Measurements from ENCODE around the gene PRRT1. TPM values are rescaled to one million over a fixed set of nuclear protein-coding genes. Genes with fewer than 3 reads are reported as not detected.

Gene PRRT1
- total and polyA plus RNA-seq, 2 experiments from 2014 or later: 1.2 to 2.1 TPM

DNA sequence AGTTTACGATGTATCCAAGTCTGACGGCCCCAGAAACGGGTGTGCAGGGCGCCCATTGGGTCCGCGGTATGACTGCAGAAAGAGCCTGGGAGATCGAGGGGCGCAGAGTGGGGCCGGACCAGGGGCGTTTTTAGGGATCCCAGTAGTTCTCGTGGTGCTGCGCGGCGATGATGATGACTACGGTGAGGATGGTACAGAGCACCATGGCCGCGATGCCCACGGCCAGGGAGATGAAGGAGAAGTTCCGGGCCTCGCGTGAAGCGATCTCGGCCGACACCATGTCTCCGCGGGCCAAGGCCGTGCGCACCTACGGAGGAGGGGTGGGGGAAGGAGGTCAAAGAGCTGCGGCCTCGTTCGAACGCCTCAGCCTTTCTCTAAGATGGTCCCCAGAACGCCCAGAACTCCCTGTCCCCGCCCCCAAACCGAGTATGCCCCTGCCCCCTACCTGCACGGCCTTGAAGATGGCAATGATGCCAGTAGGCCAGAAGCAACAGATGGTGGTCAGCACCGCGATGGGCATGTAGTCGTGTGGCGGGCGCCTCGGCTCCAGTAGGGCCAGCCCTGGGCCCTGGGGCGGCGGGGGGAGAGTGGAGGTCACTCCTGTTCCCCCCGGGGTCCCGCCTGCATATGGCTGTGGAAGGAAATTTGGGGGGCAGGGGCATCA, 2.5 kb downstream of the PRRT1 start:
- Histone ChIP-seq H3K9ac (no peak overlapping the region), H4K20me1 (ENCODE audit: insufficient read depth) (no peaks in the 10 kb centered on the region), H3K79me2 (ENCODE audit: insufficient read depth) (peaks cover 4% of the 10 kb centered on the region; the same call in 1 of the 2 replicates), H3K27ac (no peak overlapping the region), H2AFZ (no peak overlapping the region), H3K4me1 (ENCODE audit: insufficient read depth) (peaks cover 14% of the 10 kb centered on the region), H3K4me3 (no peak overlapping the region), H3K36me3 (ENCODE audit: low read depth) (peaks cover 4% of the 10 kb centered on the region; the same call in 1 of the 2 replicates), H3K9me3 (ENCODE audit: low read depth) (no peaks in the 10 kb centered on the region), H3K4me2 (ENCODE audit: unreplicated experiment) (no peak overlapping the region), H3K27me3 (replicated peaks; ENCODE audit: insufficient read depth) (no peaks in the 10 kb centered on the region), H3K9me2 (ENCODE audit: insufficient read depth) (no peaks in the 10 kb centered on the region), H3F3A (ENCODE audit: insufficient read depth) (peaks cover 9% of the 10 kb centered on the region; the same call in 1 of the 2 replicates)
- 93 to 95% methylated on average over 23 to 47 of the region's 47 CpGs for WGBS, 2 experiments (ENCODE audit: low coverage in 1 of 2, low lambda C conversion rate in 2 of 2, missing lambda C conversion rate in 2 of 2)
- in situ Hi-C loops (cut with MboI): no loop called here
- DNase-seq: no peak
- TF ChIP-seq EZH2 (IDR thresholded peaks at IDR 0.05; ENCODE audit: insufficient read depth, poor library complexity, severe bottlenecking) (no peak), EZH2phosphoT487 (IDR thresholded peaks at IDR 0.05; ENCODE audit: insufficient read depth, low read depth) (no peak)

- Histone ChIP-seq H3K27me3 (replicated peaks; ENCODE audit: insufficient read depth) (no peaks in the 10 kb centered on the region), H3K9me2 (ENCODE audit: insufficient read depth) (no peaks in the 10 kb centered on the region), H4K20me1 (ENCODE audit: insufficient read depth) (no peaks in the 10 kb centered on the region), H3F3A (ENCODE audit: insufficient read depth) (peaks cover 9% of the 10 kb centered on the region; the same call in 1 of the 2 replicates), H3K27ac (no peak overlapping the region), H3K9ac (no peak overlapping the region), H2AFZ (no peak overlapping the region), H3K36me3 (ENCODE audit: low read depth) (peaks cover 4% of the 10 kb centered on the region; the same call in 1 of the 2 replicates), H3K4me3 (no peak overlapping the region), H3K4me1 (ENCODE audit: insufficient read depth) (peaks cover 14% of the 10 kb centered on the region), H3K4me2 (ENCODE audit: unreplicated experiment) (no peak overlapping the region), H3K9me3 (ENCODE audit: low read depth) (no peaks in the 10 kb centered on the region), H3K79me2 (ENCODE audit: insufficient read depth) (peaks cover 4% of the 10 kb centered on the region; the same call in 1 of the 2 replicates)
- in situ Hi-C loops (cut with MboI): no loop called here
- WGBS, 2 experiments (ENCODE audit: low coverage in 1 of 2, low lambda C conversion rate in 2 of 2, missing lambda C conversion rate in 2 of 2): 71 to 77% methylated on average over 39 of the region's 39 CpGs
- peak; percentile 27 for DNase-seq
- TF ChIP-seq EZH2phosphoT487 (IDR thresholded peaks at IDR 0.05; ENCODE audit: insufficient read depth, low read depth) (no peak), EZH2 (IDR thresholded peaks at IDR 0.05; ENCODE audit: insufficient read depth, poor library complexity, severe bottlenecking) (no peak)
These were observed 3.2 kb downstream of the PRRT1 start for GRCh38 chr6:32148289-32149091.

- TF ChIP-seq EZH2phosphoT487 (IDR thresholded peaks at IDR 0.05; ENCODE audit: insufficient read depth, low read depth) (no peak), EZH2 (IDR thresholded peaks at IDR 0.05; ENCODE audit: insufficient read depth, poor library complexity, severe bottlenecking) (no peak)
- H3K4me1 ChIP-seq (ENCODE audit: insufficient read depth): peaks cover 7% of the 10 kb centered on the region
- 95 to 97% methylated on average over 4 of the region's 4 CpGs for WGBS, 2 experiments (ENCODE audit: low coverage in 1 of 2, low lambda C conversion rate in 2 of 2, missing lambda C conversion rate in 2 of 2)
- no peak overlapping the region for H3K27ac ChIP-seq
- in situ Hi-C loops (cut with MboI): no loop called here
- H3K36me3 ChIP-seq (ENCODE audit: low read depth): peaks cover 4% of the 10 kb centered on the region; the same call in 1 of the 2 replicates
- no peaks in the 10 kb centered on the region for H4K20me1 ChIP-seq (ENCODE audit: insufficient read depth)
- no peak overlapping the region for H2AFZ ChIP-seq
- no peak overlapping the region for H3K4me3 ChIP-seq
- no peak for DNase-seq
- H3K27me3 ChIP-seq (replicated peaks; ENCODE audit: insufficient read depth): no peaks in the 10 kb centered on the region
- no peaks in the 10 kb centered on the region for H3K9me3 ChIP-seq (ENCODE audit: low read depth)
- H3K79me2 ChIP-seq (ENCODE audit: insufficient read depth): peaks cover 4% of the 10 kb centered on the region; the same call in 1 of the 2 replicates
- H3K4me2 ChIP-seq (ENCODE audit: unreplicated experiment): no peak overlapping the region
- H3K9ac ChIP-seq: no peak overlapping the region
- H3K9me2 ChIP-seq (ENCODE audit: insufficient read depth): no peaks in the 10 kb centered on the region
- 0 out of 2 replicates have a peak, but pooled peaks cover 1% of the 10 kb centered on the region for H3F3A ChIP-seq (ENCODE audit: insufficient read depth)
These were observed 4.2 kb downstream of the PRRT1 start for GRCh38 chr6:32147401-32148132.

GRCh38 chr6:32146687-32147086, 5.1 kb downstream of the PRRT1 start:
- H3K4me3 ChIP-seq: no peak overlapping the region
- H2AFZ ChIP-seq: 0 out of 2 replicates have a peak overlapping the region, but pooled peaks have one; percentile 28
- TF ChIP-seq EZH2 (IDR thresholded peaks at IDR 0.05; ENCODE audit: insufficient read depth, poor library complexity, severe bottlenecking): no peak
- no peak overlapping the region for H3K4me2 ChIP-seq (ENCODE audit: unreplicated experiment)
- H3K79me2 ChIP-seq (ENCODE audit: insufficient read depth): no peaks in the 10 kb centered on the region
- no peaks in the 10 kb centered on the region for H4K20me1 ChIP-seq (ENCODE audit: insufficient read depth)
- no peak for DNase-seq
- no peaks in the 10 kb centered on the region for H3K4me1 ChIP-seq (ENCODE audit: insufficient read depth)
- no peaks in the 10 kb centered on the region for H3K9me3 ChIP-seq (ENCODE audit: low read depth)
- no peak overlapping the region for H3K27ac ChIP-seq
- no peaks in the 10 kb centered on the region for H3F3A ChIP-seq (ENCODE audit: insufficient read depth)
- no peaks in the 10 kb centered on the region for H3K27me3 ChIP-seq (replicated peaks; ENCODE audit: insufficient read depth)
- H3K9me2 ChIP-seq (ENCODE audit: insufficient read depth): no peaks in the 10 kb centered on the region
- peaks cover 4% of the 10 kb centered on the region; the same call in 1 of the 2 replicates for H3K36me3 ChIP-seq (ENCODE audit: low read depth)
- no peak overlapping the region for H3K9ac ChIP-seq
- in situ Hi-C loops (cut with MboI): no loop called here
- 69 to 73% methylated on average over 4 of the region's 4 CpGs for WGBS, 2 experiments (ENCODE audit: low coverage in 1 of 2, low lambda C conversion rate in 2 of 2, missing lambda C conversion rate in 2 of 2)
